Endothelial cell of umbilical vein (primary cell): ENCODE results near the gene ELP4. TPM values are rescaled to one million over a fixed set of nuclear protein-coding genes. Genes with fewer than 3 reads are reported as not detected.

Source experiments
- BruUV-seq: library from RNA; stranded (reverse); fragments of 400-500 nt; replicated peaks from 2 replicates; lab custom pipeline; 2021; lab: Mats Ljungman, UMichigan
- CTCF ChIA-PET: fragments of 300-600, 350-600 bp; sonication (Branson Sonifier 250); formaldehyde crosslinking; loops from one replicate; lab custom pipeline; 2021; ENCODE audit warnings: antibody characterized with exemption, inconsistent platforms; lab: Charles Lee
- POLR2A ChIA-PET: fragments of 300-600, 350-600 bp; sonication (Branson Sonifier 250); formaldehyde crosslinking; loops from one replicate; lab custom pipeline; 2021; ENCODE audit warnings: antibody characterized with exemption, inconsistent platforms; lab: Charles Lee
- DNase-seq: peaks from one replicate; pipeline ENCODE4 v3.0.0-alpha.2; 2011; ENCODE audit warnings: low read depth, low spot score
- FAIRE-seq: peaks from 2 replicates; lab custom pipeline; 2011; peaks lifted over from hg19 to GRCh38; lab: Jason Lieb, UNC
- H2AFZ ChIP-seq: 2 replicates; pipeline ENCODE4 v1.6.0; 2012; ENCODE audit warnings: low read depth, low read length, control low read depth, inconsistent platforms
- H3K27ac ChIP-seq: 2 replicates; pipeline ENCODE4 v1.5.1; 2011; ENCODE audit warnings: low read depth, mild to moderate bottlenecking, control low read depth, low read length, moderate library complexity; ENCODE audit not compliant: insufficient read depth
- H3K27me3 ChIP-seq, 2 experiments: 2 replicates each; pipeline versions ENCODE4 v1.6.0 to v1.6.1; 2011; ENCODE audit warnings: low read length in 2 of 2, mixed read lengths in 1 of 2; ENCODE audit not compliant: control insufficient read depth in 2 of 2, insufficient read depth in 2 of 2
- H3K36me3 ChIP-seq, 2 experiments: 2 replicates in 1 of 2; 3 replicates in 1 of 2; pipeline ENCODE4 v1.5.1; 2011; ENCODE audit warnings: low read length in 2 of 2, mild to moderate bottlenecking in 1 of 2, moderate library complexity in 1 of 2; ENCODE audit not compliant: control insufficient read depth in 2 of 2, insufficient read depth in 2 of 2; ENCODE audit errors: extremely low read depth in 1 of 2
- H3K4me1 ChIP-seq: 3 replicates; pipeline ENCODE4 v1.5.1; 2011; ENCODE audit warnings: mild to moderate bottlenecking, low read length; ENCODE audit not compliant: control insufficient read depth, insufficient read depth; ENCODE audit errors: extremely low read depth
- H3K4me2 ChIP-seq: 2 replicates; pipeline ENCODE4 v1.6.1; 2011; ENCODE audit warnings: low read length, control low read depth, mixed read lengths; ENCODE audit not compliant: insufficient read depth
- H3K4me3 ChIP-seq, 3 experiments: fragments of 200-600 bp in 1 of 3; sonication (generic), shearing (Covaris generic) in 1 of 3; replicated peaks in 1 of 3; 2 replicates each; pipeline ENCODE4 v1.5.1; 2011 to 2016; ENCODE audit warnings: control low read depth in 3 of 3, low read length in 3 of 3, mild to moderate bottlenecking in 2 of 3, inconsistent platforms in 1 of 3, low read depth in 1 of 3, moderate library complexity in 1 of 3; ENCODE audit not compliant: insufficient read depth in 1 of 3
- H3K79me2 ChIP-seq: 2 replicates; pipeline ENCODE4 v1.6.0; 2012; ENCODE audit warnings: low read length, inconsistent platforms; ENCODE audit not compliant: control insufficient read depth, insufficient read depth
- H3K9ac ChIP-seq: replicated peaks from 2 replicates; pipeline ENCODE3; 2011; ENCODE audit warnings: low read length, control low read depth; ENCODE audit not compliant: insufficient read depth; ENCODE audit errors: extremely low read depth
- H3K9me1 ChIP-seq: replicated peaks from 3 replicates; pipeline ENCODE4 v1.6.0; 2011; ENCODE audit warnings: mild to moderate bottlenecking, low read length; ENCODE audit not compliant: control insufficient read depth, insufficient read depth; ENCODE audit errors: extremely low read depth
- H3K9me3 ChIP-seq: replicated peaks from 2 replicates; pipeline ENCODE4 v1.5.1; 2012; ENCODE audit warnings: low read length, inconsistent platforms; ENCODE audit not compliant: control insufficient read depth, insufficient read depth
- H4K20me1 ChIP-seq: replicated peaks from 2 replicates; pipeline ENCODE3; 2011; ENCODE audit warnings: mild to moderate bottlenecking, low read length; ENCODE audit not compliant: control insufficient read depth, insufficient read depth; ENCODE audit errors: extremely low read depth
- EZH2 ChIP-seq: IDR thresholded peaks from 2 replicates; pipeline ENCODE4 v1.6.1; 2012; ENCODE audit warnings: borderline replicate concordance, low read depth, mild to moderate bottlenecking, moderate library complexity, low read length, inconsistent platforms; ENCODE audit not compliant: severe bottlenecking
- FOS ChIP-seq: IDR thresholded peaks from 2 replicates; pipeline ENCODE4 v1.6.1; 2011; ENCODE audit warnings: mild to moderate bottlenecking, low read length, moderate library complexity, borderline replicate concordance; ENCODE audit not compliant: insufficient read depth
- GATA2 ChIP-seq: IDR thresholded peaks from 2 replicates; pipeline ENCODE4 v1.7.0; 2011; ENCODE audit warnings: low read depth, mild to moderate bottlenecking, moderate library complexity, mixed read lengths, low read length; ENCODE audit not compliant: insufficient read length, insufficient read depth
- JUN ChIP-seq: IDR thresholded peaks from 2 replicates; pipeline ENCODE4 v1.6.1; 2011; ENCODE audit warnings: borderline replicate concordance, low read depth; ENCODE audit not compliant: insufficient read length, insufficient read depth
- MYC ChIP-seq: IDR thresholded peaks from one replicate; pipeline ENCODE4 v1.6.1; 2011; ENCODE audit warnings: mild to moderate bottlenecking, low read depth, low read length
- POLR2A ChIP-seq: IDR thresholded peaks from 2 replicates; pipeline ENCODE4 v1.6.1; 2012; ENCODE audit warnings: low read depth, mild to moderate bottlenecking, control low read depth, low read length
- POLR2AphosphoS5 ChIP-seq: IDR thresholded peaks from 2 replicates; pipeline ENCODE4 v1.6.1; 2012; ENCODE audit warnings: low read depth, mild to moderate bottlenecking, control low read depth, low read length, moderate library complexity; ENCODE audit not compliant: insufficient read depth
- dilution Hi-C: fragments of 300-500 bp; cut with MboI; formaldehyde crosslinking; loops from one replicate; pipeline ENCODE4 v1.15.0; 2019; ENCODE audit warnings: low sequenced_read_pairs; ENCODE audit not compliant: extremely low pct_ligation_motif_present
- intact Hi-C: fragments of 100-400 bp; cut with micrococcal nuclease; formaldehyde crosslinking; loops from one replicate; pipeline ENCODE4 v1.10.0; 2022
- polyA plus RNA-seq, 4 experiments: library from polyadenylated mRNA; depleted of rRNA in 3 of 4; stranded (reverse) in 3 of 4; unstranded in 1 of 4; fragments of >200 nt; gene quantifications; 2 replicates each; pipeline versions ENCODE4 v1.2.1 to v1.2.3, GENCODE V29; 2011 to 2012; ENCODE audit warnings: missing spikeins in 1 of 4
- total RNA-seq: library from RNA; stranded (reverse); gene quantifications from 2 replicates; pipeline ENCODE4 v1.2.3, GENCODE V29; 2021
- TF ChIP-seq, protein P1 (sequence below): IDR thresholded peaks from 2 replicates; pipeline ENCODE4 v1.6.1; 2011; ENCODE audit not compliant: insufficient read depth, insufficient read length
- TF ChIP-seq, protein P2 (sequence below), 2 donors: IDR thresholded peaks; 1 replicate in 1 of 2; 2 replicates in 1 of 2; pipeline ENCODE4 v1.5.1; 2011; ENCODE audit warnings: low read length in 2 of 2, mild to moderate bottlenecking in 2 of 2, moderate library complexity in 2 of 2, control low read depth in 1 of 2, inconsistent platforms in 1 of 2, low read depth in 1 of 2; ENCODE audit not compliant: insufficient read depth in 1 of 2; ENCODE audit errors: extremely low read depth in 1 of 2

ELP4 gene
- total and polyA plus RNA-seq, 2 donors (not counting 3 experiments of a cell fraction or from before 2014, with no cell fraction given): 11.6 to 16.3 TPM

DNA sequence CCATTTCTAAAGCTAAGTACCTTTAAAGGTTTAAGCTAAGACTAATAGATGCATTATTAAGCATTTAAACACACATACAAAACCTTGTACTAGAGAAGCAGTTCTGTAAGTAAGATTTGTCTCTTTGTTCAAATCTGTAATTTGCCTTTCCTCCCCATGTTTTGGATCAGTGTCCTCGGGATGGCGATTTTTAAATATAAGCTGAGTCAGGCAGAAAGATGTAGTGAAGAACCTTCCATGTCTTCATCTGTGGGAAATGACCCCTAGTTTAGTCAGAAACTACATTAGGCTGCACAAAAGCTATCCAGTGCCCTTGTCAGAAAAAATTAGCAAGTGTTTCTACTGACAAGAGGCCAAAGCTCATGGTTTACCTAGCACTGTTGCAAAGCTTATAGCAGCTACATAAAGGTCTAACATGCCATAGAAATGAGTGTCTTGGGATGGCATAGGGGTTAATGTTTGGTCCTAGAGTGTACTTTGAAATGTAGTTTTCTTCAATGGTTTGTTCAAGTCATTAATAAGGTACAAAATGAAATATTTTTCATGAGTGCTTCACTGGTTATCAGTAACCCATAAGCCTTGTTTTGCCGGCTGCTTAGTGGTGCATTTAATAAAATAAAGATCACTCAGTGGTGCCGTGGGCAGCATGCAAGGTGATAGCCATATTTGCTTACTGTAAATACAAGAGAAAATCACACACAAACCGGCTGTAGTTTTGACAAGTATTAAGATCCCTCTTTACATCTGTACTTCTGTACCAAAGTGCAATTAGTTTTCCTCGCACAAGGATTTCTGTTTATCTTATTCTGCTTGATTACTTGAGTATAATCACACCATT is 139.8 kb downstream of the ELP4 start:
- Histone ChIP-seq H3K27ac (no peak overlapping the region), H3K27me3 (no peaks in the 10 kb centered on the region), H3K9ac (no peak overlapping the region), H3K4me3 (no peak overlapping the region), H3K36me3 (no peaks in the 10 kb centered on the region), H3K4me2 (no peak overlapping the region), H3K9me3 (no peaks in the 10 kb centered on the region), H3K79me2 (no peaks in the 10 kb centered on the region), H2AFZ (no peak overlapping the region), H3K4me1 (peaks cover 7% of the 10 kb centered on the region), H3K9me1 (no peaks in the 10 kb centered on the region), H4K20me1 (no peaks in the 10 kb centered on the region)
- dilution Hi-C loops (no loop called here), intact Hi-C loops (loop anchor here (10.0 kb wide), 1 partner anchor 305 kb away; no protein-coding TSS in a partner anchor)
- TF ChIP-seq GATA2 (no peak), EZH2 (no peak), POLR2AphosphoS5 (no peak), MYC (no peak), POLR2A (no peak), JUN (no peak), FOS (no peak)
- TF ChIP-seq, protein P1, sequence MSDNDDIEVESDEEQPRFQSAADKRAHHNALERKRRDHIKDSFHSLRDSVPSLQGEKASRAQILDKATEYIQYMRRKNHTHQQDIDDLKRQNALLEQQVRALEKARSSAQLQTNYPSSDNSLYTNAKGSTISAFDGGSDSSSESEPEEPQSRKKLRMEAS: no peak
- TF ChIP-seq, protein P2, sequence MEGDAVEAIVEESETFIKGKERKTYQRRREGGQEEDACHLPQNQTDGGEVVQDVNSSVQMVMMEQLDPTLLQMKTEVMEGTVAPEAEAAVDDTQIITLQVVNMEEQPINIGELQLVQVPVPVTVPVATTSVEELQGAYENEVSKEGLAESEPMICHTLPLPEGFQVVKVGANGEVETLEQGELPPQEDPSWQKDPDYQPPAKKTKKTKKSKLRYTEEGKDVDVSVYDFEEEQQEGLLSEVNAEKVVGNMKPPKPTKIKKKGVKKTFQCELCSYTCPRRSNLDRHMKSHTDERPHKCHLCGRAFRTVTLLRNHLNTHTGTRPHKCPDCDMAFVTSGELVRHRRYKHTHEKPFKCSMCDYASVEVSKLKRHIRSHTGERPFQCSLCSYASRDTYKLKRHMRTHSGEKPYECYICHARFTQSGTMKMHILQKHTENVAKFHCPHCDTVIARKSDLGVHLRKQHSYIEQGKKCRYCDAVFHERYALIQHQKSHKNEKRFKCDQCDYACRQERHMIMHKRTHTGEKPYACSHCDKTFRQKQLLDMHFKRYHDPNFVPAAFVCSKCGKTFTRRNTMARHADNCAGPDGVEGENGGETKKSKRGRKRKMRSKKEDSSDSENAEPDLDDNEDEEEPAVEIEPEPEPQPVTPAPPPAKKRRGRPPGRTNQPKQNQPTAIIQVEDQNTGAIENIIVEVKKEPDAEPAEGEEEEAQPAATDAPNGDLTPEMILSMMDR (IDR thresholded peaks at IDR 0.05; ENCODE audit: extremely low read depth in 1 of 2, insufficient read depth in 1 of 2, low read depth in 1 of 2, low read length in 2 of 2): no peak
- DNase-seq (no peak), FAIRE-seq (no peak)
- no TSS peak for BruUV-seq
- ChIA-PET CTCF (interaction anchor here (1.1 to 4.0 kb wide), 5 partner anchors 8 to 23 kb away, joined by 3 to 25 read pairs (median 4); no protein-coding TSS in a partner anchor), POLR2A (no interaction called here)
